ENCODE results near the gene MAPKAP1.

DNA sequence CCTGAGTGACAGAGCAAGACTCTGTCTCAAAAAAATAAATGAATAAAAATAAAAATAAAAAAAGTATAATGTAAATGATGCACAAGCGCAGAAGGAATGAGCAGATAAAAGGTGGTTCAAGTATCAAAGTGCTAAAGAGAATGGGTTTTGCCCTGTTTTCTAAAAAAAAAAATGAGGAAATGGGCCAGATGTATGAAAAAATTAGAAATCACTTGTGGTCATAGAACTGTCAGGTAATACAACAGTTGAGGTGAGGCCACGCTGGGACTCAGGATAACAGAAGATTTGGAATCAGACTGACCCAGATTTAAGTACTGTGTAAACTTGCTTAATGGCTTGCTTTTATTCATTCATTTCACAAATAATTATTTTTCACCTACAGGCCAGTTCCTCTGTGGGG is 69.8 kb downstream of the MAPKAP1 start:
- TF ChIP-seq, protein P1, sequence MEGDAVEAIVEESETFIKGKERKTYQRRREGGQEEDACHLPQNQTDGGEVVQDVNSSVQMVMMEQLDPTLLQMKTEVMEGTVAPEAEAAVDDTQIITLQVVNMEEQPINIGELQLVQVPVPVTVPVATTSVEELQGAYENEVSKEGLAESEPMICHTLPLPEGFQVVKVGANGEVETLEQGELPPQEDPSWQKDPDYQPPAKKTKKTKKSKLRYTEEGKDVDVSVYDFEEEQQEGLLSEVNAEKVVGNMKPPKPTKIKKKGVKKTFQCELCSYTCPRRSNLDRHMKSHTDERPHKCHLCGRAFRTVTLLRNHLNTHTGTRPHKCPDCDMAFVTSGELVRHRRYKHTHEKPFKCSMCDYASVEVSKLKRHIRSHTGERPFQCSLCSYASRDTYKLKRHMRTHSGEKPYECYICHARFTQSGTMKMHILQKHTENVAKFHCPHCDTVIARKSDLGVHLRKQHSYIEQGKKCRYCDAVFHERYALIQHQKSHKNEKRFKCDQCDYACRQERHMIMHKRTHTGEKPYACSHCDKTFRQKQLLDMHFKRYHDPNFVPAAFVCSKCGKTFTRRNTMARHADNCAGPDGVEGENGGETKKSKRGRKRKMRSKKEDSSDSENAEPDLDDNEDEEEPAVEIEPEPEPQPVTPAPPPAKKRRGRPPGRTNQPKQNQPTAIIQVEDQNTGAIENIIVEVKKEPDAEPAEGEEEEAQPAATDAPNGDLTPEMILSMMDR (IDR thresholded peaks at IDR 0.05): no peak
- no peak for TF ChIP-seq POLR2A (IDR thresholded peaks at IDR 0.05)
